22Rv1 (cell line): ENCODE measurements around the gene IQSEC3.

Experiments used
- CTCF ChIP-seq: fragments of 450-650 bp; IDR thresholded peaks from 2 replicates; pipeline ENCODE4 v1.5.1; 2017; ENCODE audit warnings: mild to moderate bottlenecking
- ZFX ChIP-seq: fragments of 450-650 bp; IDR thresholded peaks from 2 replicates; pipeline ENCODE4 v1.6.1; 2017; ENCODE audit warnings: antibody characterized with exemption, borderline replicate concordance

GRCh38 chr12:189622-189962 lies 123.0 kb downstream of the IQSEC3 start:
- no peak for TF ChIP-seq CTCF
- no peak for TF ChIP-seq ZFX
